ENCODE measurements around the gene ADAMTS6. TPM values are rescaled to one million over a fixed set of nuclear protein-coding genes. Genes with fewer than 3 reads are reported as not detected.

Gene ADAMTS6
- polyA plus RNA-seq, 3 donors, result 0.01 TPM; not detected in 2

DNA sequence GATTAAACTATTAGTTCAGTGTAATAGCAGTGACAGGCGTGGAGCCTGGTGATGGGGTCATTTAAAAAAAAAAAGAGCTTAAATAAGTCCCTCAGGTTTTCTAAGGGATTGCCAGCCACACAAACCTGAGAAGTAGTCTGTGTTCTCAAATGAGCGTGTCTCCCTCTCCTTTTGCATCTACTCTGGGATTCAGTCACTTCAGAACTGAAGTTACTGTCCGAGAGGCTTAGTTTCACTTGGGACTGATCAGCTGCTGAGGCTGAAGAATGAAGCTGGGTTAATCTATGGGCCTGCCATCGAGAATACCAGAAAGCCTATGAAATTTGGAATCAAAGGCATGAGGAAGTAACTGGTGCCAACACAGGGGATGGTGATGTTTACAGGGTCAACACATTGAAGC is 310.1 kb downstream of the ADAMTS6 start:
- Mint-ChIP-seq H3K27me3 (ENCODE audit: low read depth in 3 of 3) (no peaks in the 10 kb centered on the region), H3K36me3 (no peaks in the 10 kb centered on the region), H3K9me3 (peaks cover 0 to 10% (median 3%) of the 10 kb centered on the region in 7 donors), H3K27ac (no peak overlapping the region), H3K4me3 (no peak overlapping the region), H3K4me1 (no peaks in the 10 kb centered on the region)
- Histone ChIP-seq H3K27ac (ENCODE audit: low read depth in 1 of 2, low read length in 2 of 2) (no peak overlapping the region), H3K9me3 (replicated peaks in 1 of 2; ENCODE audit: control insufficient read depth in 1 of 2, insufficient read depth in 1 of 2, low read length in 2 of 2) (peaks cover 0 to 3% of the 10 kb centered on the region in 2 donors), H3K4me3 (replicated peaks in 1 of 3; ENCODE audit: low read depth in 2 of 3, low read length in 3 of 3) (no peak overlapping the region), H3K79me2 (ENCODE audit: insufficient read depth, low read length) (no peaks in the 10 kb centered on the region), H3K4me2 (replicated peaks; ENCODE audit: extremely low read depth, low read length, poor library complexity, severe bottlenecking) (no peak overlapping the region), H4K20me1 (ENCODE audit: insufficient read depth, low read length) (no peaks in the 10 kb centered on the region), H2AFZ (ENCODE audit: insufficient read depth, low read depth, low read length, poor library complexity, severe bottlenecking) (no peak overlapping the region), H3K27me3 (ENCODE audit: control insufficient read depth in 2 of 2, insufficient read depth in 2 of 2, low read length in 2 of 2) (no peaks in the 10 kb centered on the region), H3K36me3 (replicated peaks in 1 of 2; ENCODE audit: control insufficient read depth in 1 of 2, insufficient read depth in 2 of 2, low read length in 2 of 2) (no peaks in the 10 kb centered on the region), H3K4me1 (ENCODE audit: control insufficient read depth in 1 of 2, insufficient read depth in 2 of 2, low read length in 2 of 2) (no peaks in the 10 kb centered on the region), H3K9ac (ENCODE audit: insufficient read depth, low read length, poor library complexity, severe bottlenecking) (no peak overlapping the region)
- intact Hi-C loops (cut with micrococcal nuclease), result no loop called here
- TF ChIP-seq, protein P1, sequence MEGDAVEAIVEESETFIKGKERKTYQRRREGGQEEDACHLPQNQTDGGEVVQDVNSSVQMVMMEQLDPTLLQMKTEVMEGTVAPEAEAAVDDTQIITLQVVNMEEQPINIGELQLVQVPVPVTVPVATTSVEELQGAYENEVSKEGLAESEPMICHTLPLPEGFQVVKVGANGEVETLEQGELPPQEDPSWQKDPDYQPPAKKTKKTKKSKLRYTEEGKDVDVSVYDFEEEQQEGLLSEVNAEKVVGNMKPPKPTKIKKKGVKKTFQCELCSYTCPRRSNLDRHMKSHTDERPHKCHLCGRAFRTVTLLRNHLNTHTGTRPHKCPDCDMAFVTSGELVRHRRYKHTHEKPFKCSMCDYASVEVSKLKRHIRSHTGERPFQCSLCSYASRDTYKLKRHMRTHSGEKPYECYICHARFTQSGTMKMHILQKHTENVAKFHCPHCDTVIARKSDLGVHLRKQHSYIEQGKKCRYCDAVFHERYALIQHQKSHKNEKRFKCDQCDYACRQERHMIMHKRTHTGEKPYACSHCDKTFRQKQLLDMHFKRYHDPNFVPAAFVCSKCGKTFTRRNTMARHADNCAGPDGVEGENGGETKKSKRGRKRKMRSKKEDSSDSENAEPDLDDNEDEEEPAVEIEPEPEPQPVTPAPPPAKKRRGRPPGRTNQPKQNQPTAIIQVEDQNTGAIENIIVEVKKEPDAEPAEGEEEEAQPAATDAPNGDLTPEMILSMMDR (IDR thresholded peaks at IDR 0.05), result no peak
- 95% methylated on average over 2 of the region's 4 CpGs for WGBS (ENCODE audit: insufficient coverage)
- DNase-seq, result no peak

DNA sequence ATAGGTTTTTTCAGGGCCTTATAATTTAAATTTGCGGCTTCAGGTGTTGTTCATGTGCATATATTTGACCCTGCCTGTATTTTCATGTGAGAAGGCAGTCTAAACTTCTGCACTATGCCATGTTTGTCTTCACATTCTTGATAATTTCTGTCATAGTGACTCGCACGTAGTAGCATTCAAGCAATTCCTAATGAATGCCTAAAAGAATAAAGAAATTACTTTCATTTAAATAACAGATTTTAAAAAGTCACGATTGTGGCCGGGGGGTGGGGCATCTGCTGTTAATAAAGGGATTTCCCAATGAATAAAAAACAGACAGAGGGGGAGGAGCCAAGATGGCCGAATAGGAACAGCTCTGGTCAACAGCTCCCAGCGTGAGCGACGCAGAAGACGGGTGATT is 318.0 kb downstream of the ADAMTS6 start:
- Histone ChIP-seq H3K79me2 (ENCODE audit: insufficient read depth, low read length) (no peaks in the 10 kb centered on the region), H3K27me3 (ENCODE audit: control insufficient read depth in 2 of 2, insufficient read depth in 2 of 2, low read length in 2 of 2) (no peaks in the 10 kb centered on the region), H3K27ac (ENCODE audit: low read depth in 1 of 2, low read length in 2 of 2) (no peak overlapping the region), H3K4me1 (ENCODE audit: control insufficient read depth in 1 of 2, insufficient read depth in 2 of 2, low read length in 2 of 2) (no peaks in the 10 kb centered on the region), H3K4me3 (replicated peaks in 1 of 3; ENCODE audit: low read depth in 2 of 3, low read length in 3 of 3) (no peak overlapping the region), H4K20me1 (ENCODE audit: insufficient read depth, low read length) (no peaks in the 10 kb centered on the region), H3K9me3 (replicated peaks in 1 of 2; ENCODE audit: control insufficient read depth in 1 of 2, insufficient read depth in 1 of 2, low read length in 2 of 2) (peaks cover 0 to 3% of the 10 kb centered on the region in 2 donors), H3K36me3 (replicated peaks in 1 of 2; ENCODE audit: control insufficient read depth in 1 of 2, insufficient read depth in 2 of 2, low read length in 2 of 2) (no peaks in the 10 kb centered on the region), H3K4me2 (replicated peaks; ENCODE audit: extremely low read depth, low read length, poor library complexity, severe bottlenecking) (no peak overlapping the region), H3K9ac (ENCODE audit: insufficient read depth, low read length, poor library complexity, severe bottlenecking) (no peak overlapping the region), H2AFZ (ENCODE audit: insufficient read depth, low read depth, low read length, poor library complexity, severe bottlenecking) (no peak overlapping the region)
- no peak overlapping the region for H3K27ac Mint-ChIP-seq
- H3K4me3 Mint-ChIP-seq, result no peak overlapping the region
- no peak for DNase-seq
- H3K4me1 Mint-ChIP-seq, result no peaks in the 10 kb centered on the region
- 100% methylated on average over 8 of the region's 10 CpGs for WGBS (ENCODE audit: insufficient coverage)
- TF ChIP-seq, protein P1 (IDR thresholded peaks at IDR 0.05), result no peak
- peaks cover 0 to 6% (median 3%) of the 10 kb centered on the region in 3 donors for H3K27me3 Mint-ChIP-seq (ENCODE audit: low read depth in 3 of 3)
- no peaks in the 10 kb centered on the region for H3K36me3 Mint-ChIP-seq
- intact Hi-C loops (cut with micrococcal nuclease), result no loop called here
- peaks cover 3 to 19% (median 11%) of the 10 kb centered on the region in 7 donors for H3K9me3 Mint-ChIP-seq

Measured in CD14-positive monocyte (primary cell).